Vagina (tissue), 2 donors: ENCODE measurements around the gene CHKB. TPM values are rescaled to one million over a fixed set of nuclear protein-coding genes. Genes with fewer than 3 reads are reported as not detected.
A peak's percentile ranks its signal among the peaks of the same experiment; 100 is the strongest.

ENCODE experiments used
- DNase-seq, 2 donors: peaks; one replicate each; pipeline ENCODE4 v3.0.0-alpha.2; 2017; ENCODE audit errors: extremely low spot score in 2 of 2
- H3K27ac ChIP-seq: fragments of 200-600 bp; sonication (generic); one replicate; pipeline ENCODE4 v1.5.1; 2019
- H3K27me3 ChIP-seq: fragments of 200-600 bp; sonication (generic); one replicate; pipeline ENCODE4 v1.5.1; 2019
- H3K36me3 ChIP-seq, 2 donors: fragments of 200-600 bp; sonication (generic); one replicate each; pipeline ENCODE4 v1.5.1; 2017 to 2019
- H3K4me1 ChIP-seq: fragments of 200-600 bp; sonication (generic); one replicate; pipeline ENCODE4 v1.5.1; 2019
- H3K4me3 ChIP-seq, 2 donors: fragments of 200-600 bp; sonication (generic); 1 replicate in 1 of 2; 2 replicates in 1 of 2; pipeline ENCODE4 v1.5.1; 2016 to 2019
- H3K9me3 ChIP-seq: fragments of 200-600 bp; sonication (generic); one replicate; pipeline ENCODE4 v1.5.1; 2019
- CTCF ChIP-seq, 3 experiments: fragments of 450-650 bp in 2 of 3; fragments of 200-600 bp in 1 of 3; sonication (generic) in 1 of 3; IDR thresholded peaks; one replicate each; pipeline ENCODE4 v1.5.1; 2017 to 2019; ENCODE audit warnings: antibody characterized with exemption in 3 of 3, mild to moderate bottlenecking in 2 of 3, moderate library complexity in 2 of 3
- POLR2A ChIP-seq, 2 donors: fragments of 450-650 bp; IDR thresholded peaks; one replicate each; pipeline ENCODE4 v1.6.1; 2017; ENCODE audit warnings: antibody characterized with exemption in 2 of 2, mild to moderate bottlenecking in 2 of 2, moderate library complexity in 2 of 2
- POLR2AphosphoS5 ChIP-seq, 2 donors: sonication (generic); formaldehyde crosslinking; IDR thresholded peaks; one replicate each; pipeline ENCODE4 v1.9.0; 2017; ENCODE audit warnings: antibody characterized with exemption in 2 of 2, mild to moderate bottlenecking in 2 of 2, low read depth in 1 of 2; ENCODE audit not compliant: insufficient read depth in 1 of 2
- intact Hi-C: fragments of 100-400 bp; cut with DNase I; formaldehyde crosslinking; loops from one replicate; pipeline ENCODE4 v1.15.1; 2023
- total RNA-seq: library from RNA; depleted of rRNA; stranded (reverse); fragments of >200 nt; gene quantifications from one replicate; pipeline ENCODE4 v1.2.3, GENCODE V29; 2016

Gene CHKB
- total RNA-seq, 1 donor from 2014 or later, result 51.6 TPM

DNA sequence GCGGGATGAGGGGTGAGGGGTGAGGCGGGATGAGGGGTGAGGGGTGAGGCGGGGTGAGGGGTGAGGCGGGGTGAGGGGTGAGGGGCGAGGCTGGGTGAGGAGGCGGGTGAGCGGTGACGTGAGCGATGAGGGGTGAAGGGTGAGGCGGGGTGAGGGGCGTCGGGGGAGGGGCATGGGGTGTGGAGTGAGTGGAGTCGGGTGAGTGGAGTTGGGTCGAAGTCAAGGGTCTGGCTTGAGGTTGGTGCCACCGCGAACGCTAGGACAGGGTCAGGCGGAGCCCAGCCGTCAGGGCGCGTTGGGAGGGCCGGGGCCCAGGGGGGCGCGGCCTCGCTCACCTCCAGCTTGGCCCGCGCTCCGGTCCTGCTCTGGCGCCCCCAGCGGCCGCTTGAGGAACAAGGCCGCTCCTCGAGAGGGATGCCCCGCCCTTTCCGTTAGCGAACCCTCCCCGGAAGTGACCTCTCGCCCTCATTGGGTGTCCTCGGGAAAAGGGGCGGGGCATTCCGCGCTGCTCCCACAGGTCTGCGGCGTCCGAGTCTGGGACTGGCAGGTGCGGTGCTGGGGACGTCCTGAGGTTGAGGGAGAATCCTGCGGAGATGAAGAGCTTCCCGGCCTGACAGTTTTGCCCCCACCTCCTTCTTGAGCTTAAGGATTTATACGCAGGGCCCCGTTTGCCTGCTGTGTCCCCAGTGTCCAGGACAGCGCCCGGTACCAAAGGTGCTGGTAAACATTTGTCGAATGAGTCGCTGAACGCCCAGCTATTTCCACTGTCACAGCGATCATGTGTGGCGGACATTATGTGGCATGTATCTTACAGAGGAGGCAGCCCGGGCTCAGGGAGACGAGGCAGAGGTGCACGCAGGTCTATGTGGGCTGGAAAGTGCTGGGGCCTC, 19.9 kb downstream of the CHKB start, which contains the start of gene SYCE3:
SYCE3 (minus strand) TSS at position 397 of the 890 bp plus-strand sequence. CDS start 6,514 bp downstream, outside the sequence.
- Histone ChIP-seq H3K4me3 (peak within 1 kb of the TSS; percentile 50 to 55), H3K4me1 (peaks cover 17% of the 10 kb centered on the region), H3K27ac (peak within 1 kb of the TSS; percentile 9), H3K9me3 (no peaks in the 10 kb centered on the region), H3K36me3 (no peaks in the 10 kb centered on the region), H3K27me3 (no peaks in the 10 kb centered on the region)
- DNase-seq, result no peak
- intact Hi-C loops, result no loop called here
- TF ChIP-seq POLR2A (IDR thresholded peaks at IDR 0.05) (peak in 1 of 2 donors; percentile 13), POLR2AphosphoS5 (IDR thresholded peaks at IDR 0.05; ENCODE audit: insufficient read depth in 1 of 2, low read depth in 1 of 2) (peak; percentile 78 to 81), CTCF (IDR thresholded peaks at IDR 0.05) (peak; percentile 79 to 91 (median 86))

- no peaks in the 10 kb centered on the region for H3K36me3 ChIP-seq
- H3K4me1 ChIP-seq, result peaks cover 17% of the 10 kb centered on the region
- H3K4me3 ChIP-seq, result no peak overlapping the region
- intact Hi-C loops, result no loop called here
- H3K27me3 ChIP-seq, result no peaks in the 10 kb centered on the region
- no peak for DNase-seq
- no peaks in the 10 kb centered on the region for H3K9me3 ChIP-seq
- no peak for TF ChIP-seq POLR2AphosphoS5 (IDR thresholded peaks at IDR 0.05; ENCODE audit: insufficient read depth in 1 of 2, low read depth in 1 of 2)
- TF ChIP-seq POLR2A (IDR thresholded peaks at IDR 0.05), result no peak
- TF ChIP-seq CTCF (IDR thresholded peaks at IDR 0.05), result no peak
- H3K27ac ChIP-seq, result no peak overlapping the region
Measured at GRCh38 chr22:50561401-50562358, 21.0 kb downstream of the CHKB start.

DNA sequence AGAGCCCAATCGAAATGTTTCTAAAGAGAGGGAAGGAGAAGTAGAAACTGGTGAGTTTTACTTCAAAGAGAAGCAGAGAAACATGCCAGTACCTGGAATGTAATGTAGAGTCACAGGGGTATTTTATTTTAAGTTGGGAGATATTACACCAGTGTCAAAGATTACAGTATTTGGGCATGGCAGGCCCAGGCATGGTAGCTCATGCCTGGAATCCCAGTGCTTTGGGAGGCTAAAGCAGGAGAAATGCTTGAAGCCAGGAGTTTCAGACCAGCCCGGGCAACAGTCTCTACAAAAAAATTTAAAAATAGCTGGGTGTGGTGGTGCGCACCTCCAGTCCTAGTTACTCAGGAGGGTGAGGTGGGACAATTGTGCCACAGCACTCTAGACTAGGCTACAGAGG, 22.6 kb downstream of the CHKB start:
- H3K4me1 ChIP-seq, result peaks cover 17% of the 10 kb centered on the region
- no peak overlapping the region for H3K27ac ChIP-seq
- TF ChIP-seq CTCF (IDR thresholded peaks at IDR 0.05) (no peak), POLR2A (IDR thresholded peaks at IDR 0.05) (no peak), POLR2AphosphoS5 (IDR thresholded peaks at IDR 0.05; ENCODE audit: insufficient read depth in 1 of 2, low read depth in 1 of 2) (no peak)
- H3K36me3 ChIP-seq, result no peaks in the 10 kb centered on the region
- DNase-seq, result no peak
- H3K4me3 ChIP-seq, result no peak overlapping the region
- intact Hi-C loops, result no loop called here
- no peaks in the 10 kb centered on the region for H3K9me3 ChIP-seq
- no peaks in the 10 kb centered on the region for H3K27me3 ChIP-seq

GRCh38 chr22:50556703-50557102, 25.9 kb downstream of the CHKB start:
- DNase-seq, result no peak
- H3K4me3 ChIP-seq, result no peak overlapping the region
- H3K36me3 ChIP-seq, result no peaks in the 10 kb centered on the region
- H3K4me1 ChIP-seq, result no peaks in the 10 kb centered on the region
- TF ChIP-seq CTCF (IDR thresholded peaks at IDR 0.05), result no peak
- TF ChIP-seq POLR2AphosphoS5 (IDR thresholded peaks at IDR 0.05; ENCODE audit: insufficient read depth in 1 of 2, low read depth in 1 of 2), result no peak
- no peak for TF ChIP-seq POLR2A (IDR thresholded peaks at IDR 0.05)
- H3K27ac ChIP-seq, result no peak overlapping the region
- no peaks in the 10 kb centered on the region for H3K27me3 ChIP-seq
- intact Hi-C loops, result loop anchor here (2.0 kb wide), 1 partner anchor 48 kb away; no protein-coding TSS in a partner anchor
- no peaks in the 10 kb centered on the region for H3K9me3 ChIP-seq
